ENCODE measurements around the gene UBA5. TPM values are rescaled to one million over a fixed set of nuclear protein-coding genes. Genes with fewer than 3 reads are reported as not detected.

Gene UBA5
- total RNA-seq, 1 donor from 2014 or later, result 36.2 TPM

- Histone ChIP-seq H2AFZ (ENCODE audit: low read depth, low read length) (no peak overlapping the region), H4K20me1 (ENCODE audit: insufficient read depth, low read length) (peaks cover 5% of the 10 kb centered on the region), H3K9me3 (ENCODE audit: insufficient read depth, low read depth, low read length) (no peaks in the 10 kb centered on the region), H3K27me3 (ENCODE audit: insufficient read depth, low read length) (no peaks in the 10 kb centered on the region), H3K27ac (ENCODE audit: low read depth, low read length) (no peak overlapping the region), H3K79me2 (ENCODE audit: insufficient read depth, low read length) (no peaks in the 10 kb centered on the region), H3K4me1 (ENCODE audit: insufficient read depth, low read length) (no peaks in the 10 kb centered on the region), H3K36me3 (ENCODE audit: insufficient read depth, low read length) (peaks cover 43% of the 10 kb centered on the region), H3K4me2 (ENCODE audit: low read length) (no peak overlapping the region), H3K4me3 (ENCODE audit: insufficient read depth, low read depth, low read length) (no peak overlapping the region), H3K9ac (ENCODE audit: low read length) (no peak overlapping the region)
- FAIRE-seq (no peak), DNase-seq (ENCODE audit: low read depth) (no peak)
- H3K27ac Mint-ChIP-seq (ENCODE audit: unreplicated experiment), result no peak overlapping the region
- H3K4me3 Mint-ChIP-seq (ENCODE audit: unreplicated experiment), result no peak overlapping the region
- peaks cover 5% of the 10 kb centered on the region for H3K36me3 Mint-ChIP-seq (ENCODE audit: low read depth, unreplicated experiment)
- H3K27me3 Mint-ChIP-seq (ENCODE audit: low read depth, unreplicated experiment), result no peaks in the 10 kb centered on the region
- H3K9me3 Mint-ChIP-seq (ENCODE audit: unreplicated experiment), result no peaks in the 10 kb centered on the region
- TF ChIP-seq, protein P1, sequence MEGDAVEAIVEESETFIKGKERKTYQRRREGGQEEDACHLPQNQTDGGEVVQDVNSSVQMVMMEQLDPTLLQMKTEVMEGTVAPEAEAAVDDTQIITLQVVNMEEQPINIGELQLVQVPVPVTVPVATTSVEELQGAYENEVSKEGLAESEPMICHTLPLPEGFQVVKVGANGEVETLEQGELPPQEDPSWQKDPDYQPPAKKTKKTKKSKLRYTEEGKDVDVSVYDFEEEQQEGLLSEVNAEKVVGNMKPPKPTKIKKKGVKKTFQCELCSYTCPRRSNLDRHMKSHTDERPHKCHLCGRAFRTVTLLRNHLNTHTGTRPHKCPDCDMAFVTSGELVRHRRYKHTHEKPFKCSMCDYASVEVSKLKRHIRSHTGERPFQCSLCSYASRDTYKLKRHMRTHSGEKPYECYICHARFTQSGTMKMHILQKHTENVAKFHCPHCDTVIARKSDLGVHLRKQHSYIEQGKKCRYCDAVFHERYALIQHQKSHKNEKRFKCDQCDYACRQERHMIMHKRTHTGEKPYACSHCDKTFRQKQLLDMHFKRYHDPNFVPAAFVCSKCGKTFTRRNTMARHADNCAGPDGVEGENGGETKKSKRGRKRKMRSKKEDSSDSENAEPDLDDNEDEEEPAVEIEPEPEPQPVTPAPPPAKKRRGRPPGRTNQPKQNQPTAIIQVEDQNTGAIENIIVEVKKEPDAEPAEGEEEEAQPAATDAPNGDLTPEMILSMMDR (IDR thresholded peaks at IDR 0.05; ENCODE audit: insufficient read depth, low read depth, low read length), result no peak
- no peak for TF ChIP-seq EZH2 (IDR thresholded peaks at IDR 0.05; ENCODE audit: insufficient read depth, low read length)
- H3K4me1 Mint-ChIP-seq (ENCODE audit: low read depth, unreplicated experiment), result no peaks in the 10 kb centered on the region
Measured at GRCh38 chr3:132694991-132695390, 34.9 kb downstream of the UBA5 start.

GRCh38 chr3:132695422-132695821 lies 35.3 kb downstream of the UBA5 start:
- H3K36me3 ChIP-seq (ENCODE audit: insufficient read depth, low read length), result peaks cover 42% of the 10 kb centered on the region
- H3K27ac Mint-ChIP-seq (ENCODE audit: unreplicated experiment), result no peak overlapping the region

DNA sequence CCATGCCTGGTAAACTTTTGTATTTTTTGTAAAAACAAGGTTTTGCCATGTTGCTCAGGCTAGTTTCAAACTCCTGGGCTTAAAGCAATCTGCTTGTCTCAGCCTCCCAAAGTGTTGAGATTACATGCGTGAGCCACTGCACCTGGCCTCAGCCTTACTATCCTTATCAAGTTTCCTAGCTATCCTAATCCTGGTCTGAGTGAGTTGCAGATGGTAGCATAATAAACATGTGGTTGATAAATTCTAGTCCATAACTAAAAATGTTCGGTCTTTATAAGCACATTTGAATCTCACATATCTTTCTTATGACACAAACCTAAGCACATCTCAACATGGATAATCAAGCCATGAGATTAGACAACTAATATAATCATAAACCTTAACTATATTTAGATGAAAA lies 43.6 kb downstream of the UBA5 start:
- FAIRE-seq (no peak), DNase-seq (ENCODE audit: low read depth) (no peak)
- H3K27ac ChIP-seq (ENCODE audit: low read depth, low read length), result no peak overlapping the region
- H3K4me1 Mint-ChIP-seq (ENCODE audit: low read depth, unreplicated experiment), result no peaks in the 10 kb centered on the region
- peaks cover 39% of the 10 kb centered on the region for H3K36me3 ChIP-seq (ENCODE audit: insufficient read depth, low read length)
- no peak overlapping the region for H3K4me2 ChIP-seq (ENCODE audit: low read length)
- H3K9ac ChIP-seq (ENCODE audit: low read length), result no peak overlapping the region
- H4K20me1 ChIP-seq (ENCODE audit: insufficient read depth, low read length), result no peaks in the 10 kb centered on the region
- H3K9me3 Mint-ChIP-seq (ENCODE audit: unreplicated experiment), result no peaks in the 10 kb centered on the region
- no peaks in the 10 kb centered on the region for H3K79me2 ChIP-seq (ENCODE audit: insufficient read depth, low read length)
- TF ChIP-seq EZH2 (IDR thresholded peaks at IDR 0.05; ENCODE audit: insufficient read depth, low read length), result no peak
- TF ChIP-seq, protein P1 (IDR thresholded peaks at IDR 0.05; ENCODE audit: insufficient read depth, low read depth, low read length), result no peak
- H3K4me1 ChIP-seq (ENCODE audit: insufficient read depth, low read length), result no peaks in the 10 kb centered on the region
- H3K9me3 ChIP-seq (ENCODE audit: insufficient read depth, low read depth, low read length), result no peaks in the 10 kb centered on the region
- no peak overlapping the region for H3K4me3 Mint-ChIP-seq (ENCODE audit: unreplicated experiment)
- H3K36me3 Mint-ChIP-seq (ENCODE audit: low read depth, unreplicated experiment), result peaks cover 8% of the 10 kb centered on the region
- no peak overlapping the region for H3K27ac Mint-ChIP-seq (ENCODE audit: unreplicated experiment)
- no peaks in the 10 kb centered on the region for H3K27me3 ChIP-seq (ENCODE audit: insufficient read depth, low read length)
- H2AFZ ChIP-seq (ENCODE audit: low read depth, low read length), result no peak overlapping the region
- no peaks in the 10 kb centered on the region for H3K27me3 Mint-ChIP-seq (ENCODE audit: low read depth, unreplicated experiment)
- no peak overlapping the region for H3K4me3 ChIP-seq (ENCODE audit: insufficient read depth, low read depth, low read length)

More at GRCh38 chr3:132695422-132695821, 35.3 kb downstream of the UBA5 start:
- no peaks in the 10 kb centered on the region for H3K4me1 Mint-ChIP-seq (ENCODE audit: low read depth, unreplicated experiment)
- H3K4me2 ChIP-seq (ENCODE audit: low read length), result no peak overlapping the region
- H3K9me3 ChIP-seq (ENCODE audit: insufficient read depth, low read depth, low read length), result no peaks in the 10 kb centered on the region
- H3K4me1 ChIP-seq (ENCODE audit: insufficient read depth, low read length), result no peaks in the 10 kb centered on the region
- no peak for TF ChIP-seq EZH2 (IDR thresholded peaks at IDR 0.05; ENCODE audit: insufficient read depth, low read length)
- TF ChIP-seq, protein P1 (IDR thresholded peaks at IDR 0.05; ENCODE audit: insufficient read depth, low read depth, low read length), result no peak
- H2AFZ ChIP-seq (ENCODE audit: low read depth, low read length), result no peak overlapping the region
- FAIRE-seq (no peak), DNase-seq (ENCODE audit: low read depth) (no peak)
- no peak overlapping the region for H3K4me3 ChIP-seq (ENCODE audit: insufficient read depth, low read depth, low read length)
- H3K9ac ChIP-seq (ENCODE audit: low read length), result no peak overlapping the region
- no peaks in the 10 kb centered on the region for H3K27me3 ChIP-seq (ENCODE audit: insufficient read depth, low read length)
- no peaks in the 10 kb centered on the region for H3K27me3 Mint-ChIP-seq (ENCODE audit: low read depth, unreplicated experiment)
- H4K20me1 ChIP-seq (ENCODE audit: insufficient read depth, low read length), result peaks cover 5% of the 10 kb centered on the region
- H3K36me3 Mint-ChIP-seq (ENCODE audit: low read depth, unreplicated experiment), result peaks cover 4% of the 10 kb centered on the region
- H3K4me3 Mint-ChIP-seq (ENCODE audit: unreplicated experiment), result no peak overlapping the region
- H3K27ac ChIP-seq (ENCODE audit: low read depth, low read length), result no peak overlapping the region
- no peaks in the 10 kb centered on the region for H3K79me2 ChIP-seq (ENCODE audit: insufficient read depth, low read length)
- no peaks in the 10 kb centered on the region for H3K9me3 Mint-ChIP-seq (ENCODE audit: unreplicated experiment)

All from astrocyte (in vitro differentiated cells and primary cell).